Thyroid gland (tissue), 4 donors: Measurements from ENCODE around the gene PGRMC2.

Source experiments
- CTCF ChIP-seq, 6 experiments: fragments of 200-600 bp in 3 of 6; fragments of 450-650 bp in 3 of 6; sonication (generic) in 3 of 6; IDR thresholded peaks; one replicate each; pipeline ENCODE4 v1.5.1; 2016 to 2019; ENCODE audit warnings: antibody characterized with exemption in 6 of 6, mild to moderate bottlenecking in 2 of 6, inconsistent platforms in 1 of 6, moderate library complexity in 1 of 6
- POLR2A ChIP-seq, 2 donors: fragments of 450-650 bp; IDR thresholded peaks; one replicate each; pipeline ENCODE4 v1.6.1; 2017; ENCODE audit warnings: antibody characterized with exemption in 2 of 2, mild to moderate bottlenecking in 2 of 2, moderate library complexity in 1 of 2

GRCh38 chr4:128333309-128334018, 45.9 kb upstream of the PGRMC2 start:
- TF ChIP-seq POLR2A (IDR thresholded peaks at IDR 0.05) = no peak
- no peak for TF ChIP-seq CTCF (IDR thresholded peaks at IDR 0.05)
